HAP-1 (cell line): Measurements from ENCODE around the gene CACNA1C.
"Not testable (repeated sequence)": the region's sequence is repeated elsewhere in the genome, so short reads cannot be mapped to it uniquely, and the experiment has no call there.

ENCODE experiments used
- DNase-seq, 2 experiments: peaks; one replicate each; pipeline ENCODE4 v3.0.0-alpha.2; 2016 to 2020; ENCODE audit warnings: low spot score in 2 of 2
- H3K27me3 ChIP-seq: fragments of 250-450 bp; sonication (Bioruptor Pico); 2 replicates; pipeline ENCODE4 v1.5.1; 2020; ENCODE audit warnings: low read depth, mild to moderate bottlenecking, moderate library complexity
- H3K36me3 ChIP-seq: fragments of 250-450 bp; sonication (Bioruptor Pico); replicated peaks from 2 replicates; pipeline ENCODE4 v1.5.1; 2020; ENCODE audit warnings: mild to moderate bottlenecking
- H3K4me1 ChIP-seq: fragments of 250-450 bp; sonication (Bioruptor Pico); 2 replicates; pipeline ENCODE4 v1.5.1; 2020; ENCODE audit warnings: mild to moderate bottlenecking
- H3K4me3 ChIP-seq: fragments of 250-450 bp; sonication (Bioruptor Pico); 2 replicates; pipeline ENCODE4 v1.5.1; 2020; ENCODE audit warnings: mild to moderate bottlenecking, moderate library complexity
- H3K9me3 ChIP-seq: fragments of 250-450 bp; sonication (Bioruptor Pico); 2 replicates; pipeline ENCODE4 v1.5.1; 2020; ENCODE audit warnings: mild to moderate bottlenecking, moderate library complexity
- in situ Hi-C: fragments of 300-500 bp; cut with MboI; formaldehyde crosslinking; loops from 3 replicates; pipeline ENCODE4 v1.14.3; 2020; ENCODE audit warnings: low sequenced_read_pairs, inconsistent platforms, mixed read lengths

CACNA1C gene

GRCh38 chr12:2742037-2742436, 689.2 kb downstream of the CACNA1C start:
- H3K4me3 ChIP-seq, in situ Hi-C loops, H3K4me1 ChIP-seq: not testable (repeated sequence)

GRCh38 chr12:2743478-2743877, 690.7 kb downstream of the CACNA1C start:
- no peak overlapping the region for H3K4me3 ChIP-seq
- no peaks in the 10 kb centered on the region for H3K9me3 ChIP-seq
- no peaks in the 10 kb centered on the region for H3K4me1 ChIP-seq
- H3K36me3 ChIP-seq = no peaks in the 10 kb centered on the region
- in situ Hi-C loops = no loop called here
- H3K27me3 ChIP-seq = no peaks in the 10 kb centered on the region
- DNase-seq = no peak

More at GRCh38 chr12:2742037-2742436, 689.2 kb downstream of the CACNA1C start:
- H3K36me3 ChIP-seq, H3K27me3 ChIP-seq, H3K9me3 ChIP-seq, DNase-seq: not testable (repeated sequence)

DNA sequence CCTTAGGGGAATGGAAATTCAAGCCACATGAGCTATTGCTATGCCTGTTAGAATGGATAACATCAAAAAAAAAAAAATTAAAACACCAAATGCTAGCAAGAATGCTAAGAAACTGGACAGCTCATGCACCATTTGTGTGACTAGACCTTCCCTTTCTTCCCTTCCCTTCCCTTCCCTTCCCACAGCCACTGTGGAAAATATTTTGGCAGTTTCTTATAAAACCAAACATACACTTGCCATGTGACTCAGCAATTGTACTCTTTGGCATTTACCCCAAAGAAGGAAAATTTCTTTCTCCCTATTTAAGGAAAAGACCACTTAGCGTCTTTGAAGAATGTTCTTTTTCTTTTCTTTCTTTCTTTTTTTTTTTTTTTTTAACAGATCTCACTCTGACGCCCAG, 692.9 kb downstream of the CACNA1C start:
- Histone ChIP-seq H3K9me3 (no peaks in the 10 kb centered on the region), H3K27me3 (no peaks in the 10 kb centered on the region), H3K4me3 (no peak overlapping the region), H3K4me1 (no peaks in the 10 kb centered on the region), H3K36me3 (no peaks in the 10 kb centered on the region)
- no peak for DNase-seq
- in situ Hi-C loops = no loop called here
